GM18502 (cell line): ENCODE measurements around the gene SPIN2A.
"Not testable (repeated sequence)": the region's sequence is repeated elsewhere in the genome, so short reads cannot be mapped to it uniquely, and the experiment has no call there.

ENCODE experiments used
- ATAC-seq: cut with Tn5 transposase; IDR thresholded peaks from one replicate; pipeline ENCODE4 v1.9.1; 2021; ENCODE audit warnings: mild to moderate bottlenecking; ENCODE audit not compliant: unreplicated experiment, poor library complexity

The SPIN2A gene

GRCh38 chrX:57137073-57137472 lies at the start of gene SPIN2A:
Gene SPIN2A, minus strand, starts transcription at chrX:57137397. Its CDS starts 800 bp downstream, at chrX:57136597.
- not testable (repeated sequence) for ATAC-seq

DNA sequence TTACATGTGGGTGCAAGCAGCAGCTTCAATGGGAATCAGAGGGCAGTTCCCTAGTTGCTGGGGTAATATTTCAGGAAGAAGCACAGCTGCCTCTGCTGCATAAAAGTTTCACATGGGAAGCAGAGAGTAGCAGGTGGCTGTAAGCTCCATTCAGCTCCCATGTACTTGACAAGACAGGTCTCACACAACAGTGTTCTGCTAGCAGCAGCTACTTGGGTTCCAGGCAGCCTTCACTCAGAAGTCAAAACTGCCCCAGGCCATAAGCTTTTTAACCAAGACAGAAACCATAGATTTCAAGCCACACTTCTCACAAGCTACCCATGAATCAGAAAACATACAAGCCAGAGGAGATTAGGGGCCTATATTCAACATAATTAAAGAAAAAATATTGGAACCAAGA lies 41.4 kb upstream of the SPIN2A start:
- ATAC-seq = no peak

GRCh38 chrX:57177070-57177469 lies 39.9 kb upstream of the SPIN2A start:
- ATAC-seq = no peak

DNA sequence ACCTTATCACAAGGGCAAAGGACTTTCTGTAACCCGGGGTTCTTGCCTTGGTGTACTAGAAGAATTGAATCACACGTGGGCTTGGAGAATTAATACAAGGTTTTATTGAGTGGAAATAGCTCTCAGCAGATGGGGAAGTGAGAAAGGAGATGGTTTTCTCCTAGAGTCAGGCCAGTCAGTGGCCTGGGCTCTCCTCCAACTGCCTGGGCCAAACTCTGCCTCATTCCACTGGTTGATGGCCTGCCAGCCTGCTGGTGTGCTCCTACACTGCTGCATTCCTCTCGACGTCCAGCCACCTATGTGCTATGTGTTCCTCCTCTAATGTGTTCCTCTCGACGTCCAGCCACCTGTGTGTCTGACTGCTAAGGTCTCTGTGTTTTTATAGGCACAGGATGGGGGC lies 35.3 kb upstream of the SPIN2A start:
- ATAC-seq = no peak

DNA sequence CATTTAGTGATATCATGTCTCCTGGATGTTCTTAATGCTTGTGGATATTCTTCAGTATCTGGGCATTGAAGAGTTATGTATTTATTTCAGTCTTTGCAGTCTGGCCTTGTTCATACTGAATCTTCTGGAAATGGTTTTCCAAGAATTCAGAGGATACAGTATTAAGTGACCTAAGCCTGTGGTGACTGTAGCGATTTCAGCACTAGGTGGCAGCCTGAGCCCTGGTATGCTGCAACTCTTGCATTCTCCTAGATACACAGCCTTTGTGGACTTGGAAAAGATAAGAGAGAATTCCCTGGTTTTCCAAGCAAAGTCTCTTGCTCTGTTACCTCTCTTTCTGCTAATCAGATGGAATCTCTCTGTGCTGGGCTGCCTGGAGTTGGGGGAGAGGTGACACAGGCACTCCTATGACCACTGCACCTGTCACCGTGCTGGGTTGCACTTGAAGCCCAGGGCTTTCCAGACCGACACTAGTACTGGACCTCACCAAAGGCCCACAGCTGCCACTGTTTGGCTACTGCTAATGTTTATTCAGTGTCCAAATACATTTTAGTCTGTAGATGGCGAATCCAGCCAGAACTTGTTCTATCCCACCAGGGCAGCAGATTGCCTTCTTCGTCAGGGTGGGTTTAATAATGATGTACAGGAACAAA lies 19.3 kb upstream of the SPIN2A start:
- ATAC-seq = no peak

GRCh38 chrX:57155171-57155570 lies 18.0 kb upstream of the SPIN2A start:
- no peak for ATAC-seq

DNA sequence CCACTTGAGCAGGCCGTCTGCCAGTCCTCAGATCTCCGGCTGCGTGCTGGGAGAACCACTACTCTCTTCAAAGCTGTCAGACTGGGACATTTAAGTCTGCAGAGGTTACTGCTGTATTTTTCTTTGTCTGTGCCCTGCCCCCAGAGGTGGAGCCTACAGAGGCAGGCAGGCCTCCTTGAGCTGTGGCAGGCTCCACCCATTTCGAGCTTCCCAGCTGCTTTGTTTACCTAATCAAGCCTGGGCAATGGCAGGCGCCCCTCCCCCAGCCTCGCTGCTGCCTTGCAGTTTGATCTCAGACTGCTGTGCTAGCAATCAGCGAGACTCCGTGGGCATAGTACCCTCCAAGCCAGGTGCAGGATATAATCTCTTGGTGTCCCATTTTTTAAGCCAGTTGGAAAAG lies 15.0 kb upstream of the SPIN2A start:
- ATAC-seq = not testable (repeated sequence)

- no peak for ATAC-seq
These were observed 1.5 kb upstream of the SPIN2A start for GRCh38 chrX:57138674-57139073.

- no peak for ATAC-seq
These were observed 304 bp upstream of the SPIN2A start for GRCh38 chrX:57137501-57137900.

GRCh38 chrX:57136589-57136988 lies 608 bp downstream of the SPIN2A start:
- ATAC-seq = not testable (repeated sequence)

DNA sequence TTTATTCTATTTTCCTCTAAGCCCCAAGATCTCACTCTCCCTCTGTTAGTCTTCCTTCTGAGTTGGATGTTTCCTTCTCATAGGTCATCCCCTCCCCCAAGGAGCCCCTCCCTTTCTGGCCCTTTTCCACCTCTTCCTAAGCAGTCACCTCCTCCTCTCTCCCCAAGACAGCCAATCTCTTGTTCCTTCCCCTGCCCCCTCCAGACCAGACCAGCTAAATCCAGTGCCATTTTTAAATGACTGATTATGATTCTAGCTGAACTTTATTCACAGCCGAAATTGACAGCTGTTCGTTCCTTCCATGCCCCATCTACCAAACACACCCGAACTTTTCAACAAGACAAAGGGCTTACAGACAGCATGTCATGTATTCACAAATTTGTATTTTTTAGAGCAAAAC lies 1.9 kb downstream of the SPIN2A start:
- ATAC-seq = no peak

GRCh38 chrX:57134702-57135101 lies 2.5 kb downstream of the SPIN2A start:
- no peak for ATAC-seq

DNA sequence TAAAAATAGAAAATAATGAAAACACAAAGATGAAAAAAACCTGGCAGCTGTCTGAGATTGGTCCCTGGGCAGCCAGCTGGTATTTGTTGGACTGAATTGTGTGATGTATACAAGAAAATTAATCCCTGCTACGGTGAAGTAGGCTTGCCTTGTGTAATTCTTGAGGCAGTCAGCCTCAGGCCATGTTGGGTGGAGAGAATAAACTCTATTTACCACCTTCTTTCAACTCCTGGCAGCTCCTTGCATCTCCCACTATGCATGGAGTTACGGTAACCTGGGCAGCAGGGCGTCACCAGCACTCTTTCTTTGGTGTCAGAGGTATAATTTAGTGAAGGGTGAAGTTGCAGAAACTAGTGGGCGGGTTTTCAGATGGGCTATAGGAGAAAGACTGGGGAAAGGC lies 3.5 kb downstream of the SPIN2A start:
- ATAC-seq = no peak

DNA sequence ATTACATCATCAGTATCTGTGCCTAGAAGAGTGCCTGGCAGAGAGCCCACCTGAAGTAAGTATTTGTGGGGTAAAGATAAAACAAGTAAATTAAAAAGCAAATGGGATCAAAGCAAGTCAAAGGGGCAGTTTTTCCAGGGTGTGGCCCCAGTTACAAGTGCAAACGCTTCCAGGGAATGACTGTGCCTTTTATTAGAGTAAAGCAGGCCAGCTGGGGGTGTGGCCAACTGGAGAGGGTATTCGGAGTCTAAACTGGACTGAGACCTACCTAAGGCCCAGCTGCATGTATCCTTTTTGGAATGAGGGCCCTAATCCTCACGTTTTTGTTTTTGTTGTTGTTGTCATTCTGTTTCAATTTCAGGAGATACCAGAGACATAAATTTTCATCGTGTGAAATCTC lies 3.9 kb downstream of the SPIN2A start:
- ATAC-seq = not testable (repeated sequence)

DNA sequence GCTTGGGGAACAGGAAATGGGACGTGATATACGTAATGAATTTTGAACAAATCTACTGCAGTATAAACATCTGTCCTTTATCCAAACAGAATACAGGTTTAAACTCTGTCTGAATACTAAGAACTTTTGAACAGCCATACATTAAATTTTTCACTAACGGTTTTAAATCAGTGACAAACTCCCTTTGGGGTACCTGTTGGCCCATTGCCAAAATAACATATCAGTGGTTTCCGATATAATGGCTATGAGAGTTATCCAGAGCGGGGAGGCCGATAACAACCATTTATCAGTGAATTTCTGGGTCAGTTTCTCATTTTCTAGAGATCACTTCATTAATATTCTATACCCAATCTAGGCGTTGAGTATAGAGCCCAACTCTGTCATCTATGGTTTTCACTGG lies 5.2 kb downstream of the SPIN2A start:
- ATAC-seq = no peak

DNA sequence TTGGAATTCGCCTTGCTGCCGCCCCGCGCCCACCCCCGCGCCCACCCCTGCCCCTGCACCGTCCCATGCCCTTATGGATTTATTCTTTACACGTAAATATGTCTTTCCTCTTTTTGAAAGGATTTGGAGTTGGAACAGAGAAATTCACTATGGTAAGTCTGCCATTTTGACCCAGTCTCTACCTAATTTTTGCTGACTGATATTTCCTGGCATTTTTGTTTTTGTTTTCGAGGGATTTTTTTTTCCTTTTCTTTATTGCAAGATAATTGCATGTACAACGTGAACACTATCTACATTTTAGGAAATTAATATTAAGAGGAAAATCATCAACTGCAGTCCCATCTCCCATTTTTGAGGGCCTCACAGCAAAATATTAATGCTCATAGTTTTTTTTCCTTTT lies 15.4 kb downstream of the SPIN2A start:
- ATAC-seq = no peak

DNA sequence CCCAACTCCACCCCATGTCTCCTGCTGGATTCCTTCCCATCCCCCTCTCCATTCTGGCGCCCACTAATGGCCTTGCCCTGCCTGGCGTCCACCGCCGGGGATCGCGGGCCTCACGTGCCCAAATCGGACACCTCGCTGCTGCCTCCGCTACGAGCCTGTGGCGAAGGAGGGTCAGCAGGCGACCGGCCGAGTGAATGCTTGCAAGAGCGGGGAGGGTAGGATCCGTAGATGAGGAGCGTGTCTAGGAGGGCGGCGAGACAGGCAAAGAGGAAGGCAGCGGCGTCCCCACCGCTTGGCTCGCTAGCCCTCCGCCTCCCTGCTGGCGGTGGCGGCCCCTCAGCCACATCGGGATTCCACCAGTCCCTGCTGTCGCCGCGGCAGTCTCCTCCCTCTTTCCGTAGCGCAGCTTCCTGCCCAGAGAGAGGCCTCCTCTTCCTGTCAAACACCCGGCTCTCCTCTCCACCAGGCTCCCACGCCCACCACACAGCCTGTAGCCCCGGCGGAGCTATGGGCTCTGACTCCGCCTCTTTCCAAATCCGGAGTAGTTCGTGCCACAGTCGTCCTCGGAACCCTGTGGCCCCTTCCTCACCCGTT lies 15.9 kb downstream of the SPIN2A start, which contains the start of gene SPIN2B:
Gene SPIN2B, minus strand, starts transcription at position 387 of the 594 bp plus-strand sequence.
- peak; percentile 100 for ATAC-seq

- ATAC-seq = not testable (repeated sequence)
These were observed 16.5 kb downstream of the SPIN2A start for GRCh38 chrX:57120619-57121161.

GRCh38 chrX:57119416-57119815 lies 17.8 kb downstream of the SPIN2A start:
- no peak for ATAC-seq

DNA sequence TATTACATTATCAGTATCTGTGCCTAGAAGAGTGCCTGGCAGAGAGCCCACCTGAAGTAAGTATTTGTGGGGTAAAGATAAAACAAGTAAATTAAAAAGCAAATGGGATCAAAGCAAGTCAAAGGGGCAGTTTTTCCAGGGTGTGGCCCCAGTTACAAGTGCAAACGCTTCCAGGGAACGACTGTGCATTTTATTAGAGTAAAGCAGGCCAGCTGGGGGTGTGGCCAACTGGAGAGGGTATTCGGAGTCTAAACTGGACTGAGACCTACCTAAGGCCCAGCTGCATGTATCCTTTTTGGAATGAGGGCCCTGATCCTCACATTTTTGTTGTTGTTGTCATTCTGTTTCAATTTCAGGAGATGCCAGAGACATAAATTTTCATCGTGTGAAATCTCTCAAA lies 19.6 kb downstream of the SPIN2A start:
- not testable (repeated sequence) for ATAC-seq

- no peak for ATAC-seq
These were observed 32.2 kb downstream of the SPIN2A start for GRCh38 chrX:57104921-57105398.

GRCh38 chrX:57104406-57104805 lies 32.8 kb downstream of the SPIN2A start:
- no peak for ATAC-seq
